Measurements from ENCODE around the gene FILIP1. TPM values are rescaled to one million over a fixed set of nuclear protein-coding genes. Genes with fewer than 3 reads are reported as not detected.

Gene FILIP1
- total RNA-seq, 1 experiment from 2014 or later, result 2.9 TPM

DNA sequence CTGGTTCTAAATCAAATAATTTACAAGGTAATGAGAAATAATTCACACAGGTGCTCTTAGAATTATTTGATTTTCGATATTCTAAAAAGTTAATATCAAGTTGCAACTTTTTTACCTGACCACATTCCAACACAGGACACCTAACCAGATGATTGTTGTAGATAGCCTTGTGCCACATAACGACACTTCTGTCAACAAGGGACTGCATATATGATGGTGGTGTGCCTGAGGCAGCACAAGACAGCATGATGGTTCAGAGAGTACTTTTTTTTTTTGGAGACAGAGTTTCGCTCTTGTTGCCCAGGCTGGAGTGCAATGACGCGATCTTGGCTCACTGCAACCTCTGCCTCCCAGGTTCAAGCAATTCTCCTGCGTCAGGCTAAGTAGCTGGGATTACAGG is 142.8 kb downstream of the FILIP1 start:
- H3K4me1 Mint-ChIP-seq, result peaks cover 42% of the 10 kb centered on the region
- 0 out of 2 replicates have a peak overlapping the region, but pooled peaks have one; percentile 45 for H3K27ac Mint-ChIP-seq
- H3K36me3 Mint-ChIP-seq, result no peaks in the 10 kb centered on the region
- ChIA-PET POLR2A (no interaction called here), CTCF (interaction anchor here (1.8 kb wide), 1 partner anchor 17 kb away, joined by 6 read pairs; no protein-coding TSS in a partner anchor)
- H3K4me3 Mint-ChIP-seq, result peak overlapping the region; percentile 32; the same call in 1 of the 2 replicates
- DNase-seq (ENCODE audit: low spot score) (no peak), ATAC-seq (no peak)
- no peaks in the 10 kb centered on the region for H3K9me3 Mint-ChIP-seq
- TF ChIP-seq ELF4 (CRISPR knock-in tag; IDR thresholded peaks at IDR 0.05; ENCODE audit: low read depth) (no peak), ESRRA (CRISPR knock-in tag; IDR thresholded peaks at IDR 0.05; ENCODE audit: borderline replicate concordance) (no peak), SMAD4 (CRISPR knock-in tag; IDR thresholded peaks at IDR 0.05) (no peak), SOX15 (CRISPR knock-in tag; IDR thresholded peaks at IDR 0.05) (no peak), ZNF416 (CRISPR knock-in tag; IDR thresholded peaks at IDR 0.05) (no peak), ZNF396 (CRISPR knock-in tag; IDR thresholded peaks at IDR 0.05; ENCODE audit: borderline replicate concordance) (no peak), USF1 (CRISPR knock-in tag; IDR thresholded peaks at IDR 0.05) (no peak), FOXP4 (CRISPR knock-in tag; IDR thresholded peaks at IDR 0.05) (no peak), ZNF425 (CRISPR knock-in tag; conservative IDR thresholded peaks at IDR 0.05) (no peak), ZNF532 (CRISPR knock-in tag; IDR thresholded peaks at IDR 0.05; ENCODE audit: borderline replicate concordance) (no peak), ZNF512 (CRISPR knock-in tag; IDR thresholded peaks at IDR 0.05; ENCODE audit: borderline replicate concordance) (no peak), OVOL2 (CRISPR knock-in tag; IDR thresholded peaks at IDR 0.05; ENCODE audit: borderline replicate concordance) (no peak), CREM (CRISPR knock-in tag; IDR thresholded peaks at IDR 0.05) (no peak), RORB (CRISPR knock-in tag; IDR thresholded peaks at IDR 0.05) (no peak)
- TF ChIP-seq, protein P1, sequence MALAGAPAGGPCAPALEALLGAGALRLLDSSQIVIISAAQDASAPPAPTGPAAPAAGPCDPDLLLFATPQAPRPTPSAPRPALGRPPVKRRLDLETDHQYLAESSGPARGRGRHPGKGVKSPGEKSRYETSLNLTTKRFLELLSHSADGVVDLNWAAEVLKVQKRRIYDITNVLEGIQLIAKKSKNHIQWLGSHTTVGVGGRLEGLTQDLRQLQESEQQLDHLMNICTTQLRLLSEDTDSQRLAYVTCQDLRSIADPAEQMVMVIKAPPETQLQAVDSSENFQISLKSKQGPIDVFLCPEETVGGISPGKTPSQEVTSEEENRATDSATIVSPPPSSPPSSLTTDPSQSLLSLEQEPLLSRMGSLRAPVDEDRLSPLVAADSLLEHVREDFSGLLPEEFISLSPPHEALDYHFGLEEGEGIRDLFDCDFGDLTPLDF (CRISPR knock-in tag; IDR thresholded peaks at IDR 0.05), result no peak
- TF ChIP-seq, protein P2, sequence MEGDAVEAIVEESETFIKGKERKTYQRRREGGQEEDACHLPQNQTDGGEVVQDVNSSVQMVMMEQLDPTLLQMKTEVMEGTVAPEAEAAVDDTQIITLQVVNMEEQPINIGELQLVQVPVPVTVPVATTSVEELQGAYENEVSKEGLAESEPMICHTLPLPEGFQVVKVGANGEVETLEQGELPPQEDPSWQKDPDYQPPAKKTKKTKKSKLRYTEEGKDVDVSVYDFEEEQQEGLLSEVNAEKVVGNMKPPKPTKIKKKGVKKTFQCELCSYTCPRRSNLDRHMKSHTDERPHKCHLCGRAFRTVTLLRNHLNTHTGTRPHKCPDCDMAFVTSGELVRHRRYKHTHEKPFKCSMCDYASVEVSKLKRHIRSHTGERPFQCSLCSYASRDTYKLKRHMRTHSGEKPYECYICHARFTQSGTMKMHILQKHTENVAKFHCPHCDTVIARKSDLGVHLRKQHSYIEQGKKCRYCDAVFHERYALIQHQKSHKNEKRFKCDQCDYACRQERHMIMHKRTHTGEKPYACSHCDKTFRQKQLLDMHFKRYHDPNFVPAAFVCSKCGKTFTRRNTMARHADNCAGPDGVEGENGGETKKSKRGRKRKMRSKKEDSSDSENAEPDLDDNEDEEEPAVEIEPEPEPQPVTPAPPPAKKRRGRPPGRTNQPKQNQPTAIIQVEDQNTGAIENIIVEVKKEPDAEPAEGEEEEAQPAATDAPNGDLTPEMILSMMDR (IDR thresholded peaks at IDR 0.05), result no peak
- no peaks in the 10 kb centered on the region; the same call in 1 of the 2 replicates for H3K27me3 Mint-ChIP-seq (ENCODE audit: low read depth)
